ENCODE data around the gene NACC2. TPM values are rescaled to one million over a fixed set of nuclear protein-coding genes. Genes with fewer than 3 reads are reported as not detected.

The NACC2 gene
- total RNA-seq, 4 donors from 2014 or later = 93.8 to 192 (median 142) TPM

DNA sequence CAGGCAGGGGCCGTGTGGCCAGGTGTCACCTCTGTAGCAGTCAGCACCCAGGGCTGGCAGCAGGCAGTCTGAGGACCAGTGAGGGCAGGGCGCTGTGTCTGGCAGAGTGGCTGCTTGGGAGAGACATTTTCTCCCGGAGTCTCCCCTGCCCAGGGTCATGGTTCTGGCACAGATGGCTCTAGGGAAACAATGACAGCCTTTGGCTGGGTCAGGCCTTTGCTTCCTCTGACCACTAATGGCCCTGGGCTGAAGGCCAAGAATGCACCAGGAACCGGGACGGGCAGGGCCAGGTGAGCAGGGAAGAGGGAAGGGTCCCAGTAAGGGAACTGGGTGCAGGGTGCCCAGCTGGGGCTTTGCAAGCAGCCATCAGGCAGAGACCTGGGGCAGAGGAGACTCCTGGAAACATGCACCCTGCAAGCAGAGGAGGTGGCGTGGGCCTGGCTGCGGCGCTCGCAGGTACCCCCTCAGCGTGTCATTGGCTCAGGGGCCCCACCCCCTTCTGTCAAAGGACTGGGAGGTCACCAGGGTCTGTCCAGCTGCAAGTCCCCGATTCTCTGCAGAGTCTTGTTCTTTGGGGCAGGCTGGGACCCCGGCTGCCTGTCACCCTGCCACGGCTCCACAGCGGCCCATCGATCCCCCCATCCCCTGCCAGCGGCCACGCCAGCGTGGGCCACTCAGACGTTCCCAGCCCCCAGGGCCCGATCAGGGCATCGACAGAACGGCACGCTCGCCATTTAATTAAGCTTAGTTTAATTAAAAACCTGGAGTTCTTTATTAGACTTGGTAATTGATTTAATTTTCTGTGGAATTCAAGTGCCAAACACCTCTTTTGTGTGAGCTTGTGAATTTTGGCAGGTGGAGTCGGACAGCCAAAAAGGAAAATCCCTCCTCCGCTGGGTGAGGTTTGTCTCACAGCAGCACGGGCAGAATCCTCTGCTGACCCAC, 42.5 kb upstream of the NACC2 start:
- peaks cover 5 to 83% (median 33%) of the 10 kb centered on the region in 4 donors for H3K27me3 ChIP-seq
- H3K9me3 ChIP-seq = no peaks in the 10 kb centered on the region
- no peaks in the 10 kb centered on the region for H3K36me3 ChIP-seq
- H3K4me1 ChIP-seq = peaks cover 13 to 17% (median 15%) of the 10 kb centered on the region in 4 donors
- WGBS = 73% methylated on average over 18 of the region's 27 CpGs
- H3K27ac ChIP-seq (replicated peaks in 1 of 4) = no peak overlapping the region
- intact Hi-C loops (cut with DNase I) = no loop called here
- H3K4me3 ChIP-seq = no peak overlapping the region
- no peak for DNase-seq (ENCODE audit: extremely low spot score)
- TF ChIP-seq, protein P1, sequence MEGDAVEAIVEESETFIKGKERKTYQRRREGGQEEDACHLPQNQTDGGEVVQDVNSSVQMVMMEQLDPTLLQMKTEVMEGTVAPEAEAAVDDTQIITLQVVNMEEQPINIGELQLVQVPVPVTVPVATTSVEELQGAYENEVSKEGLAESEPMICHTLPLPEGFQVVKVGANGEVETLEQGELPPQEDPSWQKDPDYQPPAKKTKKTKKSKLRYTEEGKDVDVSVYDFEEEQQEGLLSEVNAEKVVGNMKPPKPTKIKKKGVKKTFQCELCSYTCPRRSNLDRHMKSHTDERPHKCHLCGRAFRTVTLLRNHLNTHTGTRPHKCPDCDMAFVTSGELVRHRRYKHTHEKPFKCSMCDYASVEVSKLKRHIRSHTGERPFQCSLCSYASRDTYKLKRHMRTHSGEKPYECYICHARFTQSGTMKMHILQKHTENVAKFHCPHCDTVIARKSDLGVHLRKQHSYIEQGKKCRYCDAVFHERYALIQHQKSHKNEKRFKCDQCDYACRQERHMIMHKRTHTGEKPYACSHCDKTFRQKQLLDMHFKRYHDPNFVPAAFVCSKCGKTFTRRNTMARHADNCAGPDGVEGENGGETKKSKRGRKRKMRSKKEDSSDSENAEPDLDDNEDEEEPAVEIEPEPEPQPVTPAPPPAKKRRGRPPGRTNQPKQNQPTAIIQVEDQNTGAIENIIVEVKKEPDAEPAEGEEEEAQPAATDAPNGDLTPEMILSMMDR (IDR thresholded peaks at IDR 0.05) = no peak
- TF ChIP-seq POLR2A (IDR thresholded peaks at IDR 0.05; ENCODE audit: low read depth) (no peak), POLR2AphosphoS5 (IDR thresholded peaks at IDR 0.05) (no peak), EP300 (IDR thresholded peaks at IDR 0.05) (no peak)

DNA sequence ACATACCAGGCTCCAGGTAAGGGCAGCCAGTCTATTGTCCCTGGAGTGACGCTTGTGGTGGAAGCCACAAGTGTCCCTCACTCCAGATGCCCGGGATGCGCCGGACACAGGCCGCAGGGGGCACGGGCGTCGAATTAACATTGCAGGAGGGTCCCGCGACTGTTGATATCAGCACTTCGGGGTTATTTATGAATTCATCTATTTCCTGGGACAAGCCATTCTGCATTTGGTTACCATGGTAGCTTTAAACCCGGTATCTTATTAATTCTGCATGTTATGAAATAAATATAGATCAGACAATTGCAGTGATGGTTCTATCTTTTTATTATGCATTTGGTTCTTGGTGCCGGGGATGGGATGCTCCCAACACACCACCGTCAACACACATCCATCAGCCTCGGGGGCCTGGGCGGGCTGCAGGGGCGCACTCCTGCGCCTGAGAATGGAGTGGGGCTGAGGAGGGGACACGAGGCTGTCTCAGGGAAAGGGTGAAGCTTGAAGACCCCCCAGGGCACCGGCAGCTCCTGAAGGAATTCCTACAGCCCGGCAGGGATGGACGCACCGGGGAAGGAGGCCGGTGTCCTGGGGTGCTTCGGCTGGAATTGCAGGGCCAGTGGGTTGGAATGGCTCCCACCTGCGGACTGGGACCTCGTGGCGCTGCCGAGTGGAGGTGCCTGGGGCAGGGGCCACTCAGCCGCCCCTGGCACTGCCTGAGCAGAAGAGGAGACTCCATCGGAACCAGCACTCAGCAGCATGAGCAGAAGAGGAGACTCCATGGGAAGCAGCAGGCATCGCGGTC, 41.2 kb upstream of the NACC2 start:
- intact Hi-C loops (cut with DNase I) = no loop called here
- no peak for DNase-seq (ENCODE audit: extremely low spot score)
- 73% methylated on average over 23 of the region's 33 CpGs for WGBS
- no peak for TF ChIP-seq POLR2AphosphoS5 (IDR thresholded peaks at IDR 0.05)
- TF ChIP-seq, protein P1 (IDR thresholded peaks at IDR 0.05) = no peak
- TF ChIP-seq POLR2A (IDR thresholded peaks at IDR 0.05; ENCODE audit: low read depth) = no peak
- no peak for TF ChIP-seq EP300 (IDR thresholded peaks at IDR 0.05)
- peaks cover 13 to 26% (median 21%) of the 10 kb centered on the region in 4 donors for H3K4me1 ChIP-seq
- no peaks in the 10 kb centered on the region for H3K9me3 ChIP-seq
- H3K27ac ChIP-seq (replicated peaks in 1 of 4) = no peak overlapping the region
- no peaks in the 10 kb centered on the region for H3K36me3 ChIP-seq
- H3K4me3 ChIP-seq = no peak overlapping the region
- H3K27me3 ChIP-seq = peaks cover 5 to 86% (median 39%) of the 10 kb centered on the region in 4 donors

DNA sequence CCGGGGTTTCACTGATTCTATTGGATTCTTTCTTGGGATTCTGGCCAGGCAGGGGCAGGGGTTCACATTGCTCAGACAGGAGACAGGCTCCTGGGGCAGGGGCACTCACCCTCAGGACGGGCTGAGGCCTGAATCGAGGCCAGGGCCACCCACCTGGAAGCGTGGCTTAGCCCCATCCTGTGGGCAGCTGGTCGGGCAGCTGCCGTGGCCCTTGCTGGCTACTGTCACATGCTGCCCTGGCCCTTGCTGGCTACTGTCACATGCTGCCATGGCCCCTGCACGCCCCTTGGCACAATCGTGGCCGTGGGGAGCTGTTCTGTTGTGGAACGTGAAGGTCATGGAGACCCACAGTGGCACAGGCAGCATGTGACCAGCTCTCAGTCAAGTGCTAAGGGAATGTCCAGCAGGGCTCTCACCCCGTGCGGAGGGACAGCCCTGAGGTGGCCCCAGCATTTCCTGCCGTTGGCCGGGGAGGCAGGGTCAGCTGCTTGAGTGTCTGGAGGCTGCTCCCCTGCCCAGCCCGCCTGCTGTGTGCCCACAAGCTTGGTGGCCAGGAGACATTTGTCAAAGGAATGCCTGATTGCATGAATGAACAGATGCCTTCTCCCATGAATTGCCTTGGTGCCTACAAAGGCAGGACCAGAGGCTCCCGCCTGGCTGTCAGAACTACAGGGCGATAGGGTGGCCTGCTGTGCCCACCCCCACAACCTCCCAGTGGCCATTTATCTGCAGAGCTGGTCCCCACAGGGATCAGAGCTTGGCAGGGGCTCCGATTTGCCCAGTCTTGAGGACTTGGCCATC, 40.4 kb upstream of the NACC2 start:
- no peak for TF ChIP-seq POLR2A (IDR thresholded peaks at IDR 0.05; ENCODE audit: low read depth)
- TF ChIP-seq, protein P1 (IDR thresholded peaks at IDR 0.05) = no peak
- TF ChIP-seq EP300 (IDR thresholded peaks at IDR 0.05) = no peak
- TF ChIP-seq POLR2AphosphoS5 (IDR thresholded peaks at IDR 0.05) = no peak
- intact Hi-C loops (cut with DNase I) = no loop called here
- H3K9me3 ChIP-seq = no peaks in the 10 kb centered on the region
- no peak for DNase-seq (ENCODE audit: extremely low spot score)
- 77% methylated on average over 3 of the region's 18 CpGs for WGBS
- no peak overlapping the region for H3K4me3 ChIP-seq
- no peak overlapping the region for H3K27ac ChIP-seq (replicated peaks in 1 of 4)
- peaks cover 5 to 94% (median 39%) of the 10 kb centered on the region in 4 donors for H3K27me3 ChIP-seq
- H3K36me3 ChIP-seq = no peaks in the 10 kb centered on the region
- H3K4me1 ChIP-seq = peaks cover 13 to 26% (median 21%) of the 10 kb centered on the region in 4 donors

DNA sequence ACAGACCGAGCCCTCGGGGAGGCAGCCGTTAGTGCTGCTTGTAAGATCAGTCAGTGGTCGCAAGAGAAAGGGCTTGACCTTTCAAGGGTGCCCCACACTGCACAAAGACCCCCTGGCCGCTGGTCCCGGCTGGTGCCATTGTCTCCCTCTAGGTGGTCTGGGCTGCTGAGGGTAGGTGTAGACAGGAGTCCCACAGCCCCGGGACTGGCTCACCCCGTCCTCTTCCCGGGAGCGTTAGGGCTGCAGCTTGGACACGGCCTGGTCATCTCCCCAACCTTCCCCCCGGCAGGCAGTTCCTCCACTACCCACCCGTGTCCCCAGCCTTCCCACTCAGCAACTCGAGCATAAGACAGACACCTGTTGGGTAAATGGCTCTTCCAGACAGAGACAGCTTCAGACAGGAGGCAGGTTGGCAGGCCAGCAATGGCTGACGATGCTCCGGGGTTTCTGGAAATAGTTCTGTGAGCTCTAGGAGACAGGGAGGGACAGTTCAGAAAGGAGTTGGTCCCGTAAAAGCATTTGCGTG, 38.9 kb upstream of the NACC2 start:
- no peaks in the 10 kb centered on the region for H3K9me3 ChIP-seq

More for the DNA sequence above, 38.9 kb upstream of the NACC2 start:
- H3K4me3 ChIP-seq = peak overlapping the region in 3 of 4 donors; percentile 44 to 57 (median 48)
- TF ChIP-seq POLR2AphosphoS5 (IDR thresholded peaks at IDR 0.05) (no peak), EP300 (IDR thresholded peaks at IDR 0.05) (no peak), POLR2A (IDR thresholded peaks at IDR 0.05; ENCODE audit: low read depth) (no peak)
- TF ChIP-seq, protein P1 (IDR thresholded peaks at IDR 0.05) = no peak
- peaks cover 13 to 26% (median 21%) of the 10 kb centered on the region in 4 donors for H3K4me1 ChIP-seq
- peaks cover 5 to 95% (median 41%) of the 10 kb centered on the region in 4 donors for H3K27me3 ChIP-seq
- no peak for DNase-seq (ENCODE audit: extremely low spot score)
- 50% methylated on average over 4 of the region's 18 CpGs for WGBS
- no peak overlapping the region for H3K27ac ChIP-seq (replicated peaks in 1 of 4)
- no peaks in the 10 kb centered on the region for H3K36me3 ChIP-seq
- intact Hi-C loops (cut with DNase I) = no loop called here

Measured in esophagus muscularis mucosa (tissue), 4 donors.